ENCODE data around the gene STPG2.
"Not testable (repeated sequence)": the region's sequence is repeated elsewhere in the genome, so short reads cannot be mapped to it uniquely, and the experiment has no call there.

Gene STPG2

GRCh38 chr4:97938141-97938540 lies 205.1 kb downstream of the STPG2 start:
- no peak for DNase-seq

- DNase-seq: no peak
These were observed 218.8 kb downstream of the STPG2 start for GRCh38 chr4:97924341-97924958.

GRCh38 chr4:97923096-97923495 lies 220.2 kb downstream of the STPG2 start:
- no peak for DNase-seq

- DNase-seq: no peak
These were observed 226.2 kb downstream of the STPG2 start for GRCh38 chr4:97917115-97917514.

GRCh38 chr4:97912156-97912555 lies 231.1 kb downstream of the STPG2 start:
- no peak for DNase-seq

GRCh38 chr4:97911236-97911906 lies 231.9 kb downstream of the STPG2 start:
- DNase-seq: no peak

GRCh38 chr4:97910005-97910404 lies 233.3 kb downstream of the STPG2 start:
- DNase-seq: no peak

GRCh38 chr4:97903436-97904189 lies 239.7 kb downstream of the STPG2 start:
- DNase-seq: not testable (repeated sequence)

GRCh38 chr4:97900229-97900628 lies 243.0 kb downstream of the STPG2 start:
- DNase-seq: no peak

- DNase-seq: no peak
These were observed 250.5 kb downstream of the STPG2 start for GRCh38 chr4:97892592-97893266.

- no peak for DNase-seq
These were observed 263.3 kb downstream of the STPG2 start for GRCh38 chr4:97879942-97880341.

GRCh38 chr4:97868097-97868496 lies 275.2 kb downstream of the STPG2 start:
- no peak for DNase-seq

GRCh38 chr4:97867557-97868091 lies 275.7 kb downstream of the STPG2 start:
- DNase-seq: no peak

GRCh38 chr4:97866821-97867556 lies 276.3 kb downstream of the STPG2 start:
- no peak for DNase-seq

GRCh38 chr4:97851115-97851514 lies 292.2 kb downstream of the STPG2 start:
- DNase-seq: no peak

GRCh38 chr4:97845758-97846157 lies 297.5 kb downstream of the STPG2 start:
- no peak for DNase-seq

- no peak for DNase-seq
These were observed 301.8 kb downstream of the STPG2 start for GRCh38 chr4:97841512-97841911.

GRCh38 chr4:97836662-97837061 lies 306.6 kb downstream of the STPG2 start:
- no peak for DNase-seq

GRCh38 chr4:97828646-97829045 lies 314.6 kb downstream of the STPG2 start:
- no peak for DNase-seq

GRCh38 chr4:97819294-97819693 lies 324.0 kb downstream of the STPG2 start:
- no peak for DNase-seq

GRCh38 chr4:97812768-97813167 lies 330.5 kb downstream of the STPG2 start:
- DNase-seq: no peak

GRCh38 chr4:97786306-97786920 lies 356.9 kb downstream of the STPG2 start:
- no peak for DNase-seq
